ENCODE measurements around the gene EVC2.
"Not testable (repeated sequence)": the region's sequence is repeated elsewhere in the genome, so short reads cannot be mapped to it uniquely, and the experiment has no call there.

Gene EVC2

GRCh38 chr4:5616331-5616950, 91.9 kb downstream of the EVC2 start:
- DNase-seq, result no peak

- DNase-seq, result no peak
Measured at GRCh38 chr4:5615496-5616075, 92.8 kb downstream of the EVC2 start.

GRCh38 chr4:5611750-5612149, 96.6 kb downstream of the EVC2 start:
- no peak for DNase-seq

GRCh38 chr4:5609306-5610007, 98.9 kb downstream of the EVC2 start:
- DNase-seq, result no peak

GRCh38 chr4:5593828-5594227, 114.5 kb downstream of the EVC2 start:
- not testable (repeated sequence) for DNase-seq

- no peak for DNase-seq
Measured at GRCh38 chr4:5592272-5592671, 116.1 kb downstream of the EVC2 start.

- DNase-seq, result no peak
Measured at GRCh38 chr4:5589495-5589894, 118.9 kb downstream of the EVC2 start.

GRCh38 chr4:5588046-5588445, 120.3 kb downstream of the EVC2 start:
- no peak for DNase-seq

- no peak for DNase-seq
Measured at GRCh38 chr4:5575941-5576340, 132.4 kb downstream of the EVC2 start.

- DNase-seq, result no peak
Measured at GRCh38 chr4:5574386-5574785, 134.0 kb downstream of the EVC2 start.

GRCh38 chr4:5573965-5574364, 134.4 kb downstream of the EVC2 start:
- no peak for DNase-seq

- no peak for DNase-seq
Measured at GRCh38 chr4:5572751-5573150, 135.6 kb downstream of the EVC2 start.

GRCh38 chr4:5572114-5572513, 136.2 kb downstream of the EVC2 start:
- DNase-seq, result no peak

GRCh38 chr4:5571646-5572045, 136.7 kb downstream of the EVC2 start:
- no peak for DNase-seq

GRCh38 chr4:5569451-5569850, 138.9 kb downstream of the EVC2 start:
- DNase-seq, result no peak

- no peak for DNase-seq
Measured at GRCh38 chr4:5568931-5569330, 139.4 kb downstream of the EVC2 start.

- no peak for DNase-seq
Measured at GRCh38 chr4:5568336-5568735, 140.0 kb downstream of the EVC2 start.

- DNase-seq, result no peak
Measured at GRCh38 chr4:5566991-5567390, 141.4 kb downstream of the EVC2 start.

GRCh38 chr4:5566526-5566925, 141.8 kb downstream of the EVC2 start:
- no peak for DNase-seq

GRCh38 chr4:5563856-5564255, 144.5 kb downstream of the EVC2 start:
- DNase-seq, result no peak

- no peak for DNase-seq
Measured at GRCh38 chr4:5562476-5562875, 145.9 kb downstream of the EVC2 start.

GRCh38 chr4:5561286-5561685, 147.1 kb downstream of the EVC2 start:
- no peak for DNase-seq

GRCh38 chr4:5558502-5558901, 149.9 kb downstream of the EVC2 start:
- no peak for DNase-seq

- no peak for DNase-seq
Measured at GRCh38 chr4:5554376-5554775, 154.0 kb downstream of the EVC2 start.

- DNase-seq, result no peak
Measured at GRCh38 chr4:5553801-5554200, 154.6 kb downstream of the EVC2 start.

Data from activated CD4-positive, alpha-beta T cell treated with anti-CD3 and anti-CD28 coated beads, Interleukin-2, Interleukin-6, amounts not matched to agents 100 ng/mL and 50 ng/mL, durations not matched to agents 16 hours and 8 hours (primary cell).